Stimulated activated naive CD8-positive, alpha-beta T cell treated with anti-CD3 and anti-CD28 coated beads, Interleukin-15, amount 100 ng/mL, for 72 hours (primary cell): ENCODE results near the gene PARP16.

Source experiments
- ATAC-seq: fragments of 150-1000 bp; cut with Tn5 transposase; 2 replicates; pipeline ENCODE4 v1.10.0; 2021; ENCODE audit warnings: mild to moderate bottlenecking, moderate library complexity
- DNase-seq, 2 donors: peaks; one replicate each; pipeline ENCODE4 v3.0.0; 2021 to 2022
- H3K27ac Mint-ChIP-seq, 2 donors: one replicate each; pipeline ENCODE4 v1.8.0; 2022; ENCODE audit warnings: mild to moderate bottlenecking in 2 of 2, mixed read lengths in 2 of 2, moderate library complexity in 2 of 2
- H3K27me3 Mint-ChIP-seq: one replicate; pipeline ENCODE4 v1.8.0; 2022; ENCODE audit warnings: mixed read lengths
- H3K4me1 Mint-ChIP-seq: one replicate; pipeline ENCODE4 v1.8.0; 2022; ENCODE audit warnings: mild to moderate bottlenecking, mixed read lengths
- H3K4me3 Mint-ChIP-seq, 2 donors: one replicate each; pipeline ENCODE4 v1.8.0; 2022; ENCODE audit warnings: mild to moderate bottlenecking in 2 of 2, mixed read lengths in 2 of 2, moderate library complexity in 1 of 2
- H3K9me3 Mint-ChIP-seq, 2 donors: one replicate each; pipeline ENCODE4 v1.8.0; 2022; ENCODE audit warnings: mixed read lengths in 2 of 2

The PARP16 gene

GRCh38 chr15:65326818-65327217 is 40.1 kb upstream of the PARP16 start:
- Mint-ChIP-seq H3K4me1 (no peaks in the 10 kb centered on the region), H3K27ac (no peak overlapping the region), H3K9me3 (no peaks in the 10 kb centered on the region), H3K27me3 (peaks cover 37% of the 10 kb centered on the region), H3K4me3 (no peak overlapping the region)
- DNase-seq (no peak), ATAC-seq (no peak)

GRCh38 chr15:65326117-65326526 is 39.4 kb upstream of the PARP16 start:
- Mint-ChIP-seq H3K27ac (no peak overlapping the region), H3K4me3 (no peak overlapping the region), H3K27me3 (peaks cover 39% of the 10 kb centered on the region), H3K4me1 (no peaks in the 10 kb centered on the region), H3K9me3 (no peaks in the 10 kb centered on the region)
- ATAC-seq (no peak), DNase-seq (no peak)

GRCh38 chr15:65323071-65323511 is 36.4 kb upstream of the PARP16 start:
- no peak overlapping the region for H3K27ac Mint-ChIP-seq
- DNase-seq (no peak), ATAC-seq (no peak)
- no peaks in the 10 kb centered on the region for H3K9me3 Mint-ChIP-seq
- H3K27me3 Mint-ChIP-seq, result peaks cover 46% of the 10 kb centered on the region
- no peak overlapping the region for H3K4me3 Mint-ChIP-seq
- H3K4me1 Mint-ChIP-seq, result no peaks in the 10 kb centered on the region

- DNase-seq (peak; percentile 79 to 82), ATAC-seq (peak; percentile 99)
- Mint-ChIP-seq H3K9me3 (no peaks in the 10 kb centered on the region), H3K4me3 (no peak overlapping the region), H3K27ac (no peak overlapping the region), H3K27me3 (peaks cover 22% of the 10 kb centered on the region), H3K4me1 (no peaks in the 10 kb centered on the region)
Observed at GRCh38 chr15:65318870-65319356, 32.2 kb upstream of the PARP16 start.

- no peak for DNase-seq
- H3K27me3 Mint-ChIP-seq, result no peaks in the 10 kb centered on the region
- H3K27ac Mint-ChIP-seq, result peak overlapping the region in 1 of 2 donors; percentile 71
- H3K9me3 Mint-ChIP-seq, result no peaks in the 10 kb centered on the region
- no peak overlapping the region for H3K4me3 Mint-ChIP-seq
- no peak for ATAC-seq
- no peaks in the 10 kb centered on the region for H3K4me1 Mint-ChIP-seq
Observed at GRCh38 chr15:65312400-65312916, 25.8 kb upstream of the PARP16 start.

- Mint-ChIP-seq H3K4me1 (no peaks in the 10 kb centered on the region), H3K27me3 (no peaks in the 10 kb centered on the region), H3K27ac (no peak overlapping the region), H3K9me3 (no peaks in the 10 kb centered on the region), H3K4me3 (no peak overlapping the region)
- DNase-seq (no peak), ATAC-seq (no peak)
Observed at GRCh38 chr15:65311760-65312159, 25.1 kb upstream of the PARP16 start.

- no peak for ATAC-seq
- H3K9me3 Mint-ChIP-seq, result no peaks in the 10 kb centered on the region
- no peak overlapping the region for H3K4me3 Mint-ChIP-seq
- no peaks in the 10 kb centered on the region for H3K27me3 Mint-ChIP-seq
- no peak for DNase-seq
- H3K27ac Mint-ChIP-seq, result no peak overlapping the region
- H3K4me1 Mint-ChIP-seq, result peaks cover 8% of the 10 kb centered on the region
Observed at GRCh38 chr15:65310431-65311137, 23.9 kb upstream of the PARP16 start.

- ATAC-seq (no peak), DNase-seq (no peak)
- Mint-ChIP-seq H3K4me1 (peaks cover 14% of the 10 kb centered on the region), H3K27ac (no peak overlapping the region), H3K27me3 (no peaks in the 10 kb centered on the region), H3K4me3 (no peak overlapping the region), H3K9me3 (no peaks in the 10 kb centered on the region)
Observed at GRCh38 chr15:65309882-65310418, 23.3 kb upstream of the PARP16 start.

GRCh38 chr15:65307978-65308377 is 21.3 kb upstream of the PARP16 start:
- no peak overlapping the region for H3K4me3 Mint-ChIP-seq
- no peak for ATAC-seq
- peaks cover 31% of the 10 kb centered on the region for H3K4me1 Mint-ChIP-seq
- no peak for DNase-seq
- H3K27me3 Mint-ChIP-seq, result no peaks in the 10 kb centered on the region
- no peaks in the 10 kb centered on the region for H3K9me3 Mint-ChIP-seq
- no peak overlapping the region for H3K27ac Mint-ChIP-seq

GRCh38 chr15:65306551-65306950 is 19.9 kb upstream of the PARP16 start:
- Mint-ChIP-seq H3K27ac (no peak overlapping the region), H3K4me1 (peaks cover 31% of the 10 kb centered on the region), H3K4me3 (no peak overlapping the region), H3K27me3 (no peaks in the 10 kb centered on the region), H3K9me3 (no peaks in the 10 kb centered on the region)
- DNase-seq (no peak), ATAC-seq (no peak)

GRCh38 chr15:65305776-65306175 is 19.1 kb upstream of the PARP16 start:
- H3K4me3 Mint-ChIP-seq, result peak overlapping the region in 1 of 2 donors; percentile 47
- no peak for ATAC-seq
- no peaks in the 10 kb centered on the region for H3K27me3 Mint-ChIP-seq
- peaks cover 31% of the 10 kb centered on the region for H3K4me1 Mint-ChIP-seq
- peak overlapping the region in 1 of 2 donors; percentile 100 for H3K27ac Mint-ChIP-seq
- DNase-seq, result no peak
- H3K9me3 Mint-ChIP-seq, result no peaks in the 10 kb centered on the region

GRCh38 chr15:65305150-65305758 is 18.6 kb upstream of the PARP16 start:
- Mint-ChIP-seq H3K4me3 (peak overlapping the region; percentile 95 to 96), H3K27me3 (no peaks in the 10 kb centered on the region), H3K9me3 (no peaks in the 10 kb centered on the region), H3K27ac (peak overlapping the region; percentile 100), H3K4me1 (peaks cover 33% of the 10 kb centered on the region)
- no peak for DNase-seq
- ATAC-seq, result peak; percentile 64

- Mint-ChIP-seq H3K27me3 (no peaks in the 10 kb centered on the region), H3K4me1 (peaks cover 38% of the 10 kb centered on the region), H3K4me3 (peak within 1 kb of the TSS; percentile 95 to 96), H3K9me3 (no peaks in the 10 kb centered on the region), H3K27ac (peak within 1 kb of the TSS; percentile 100)
- DNase-seq, result peak; percentile 89 to 92
- peak; percentile 82 for ATAC-seq
Observed at GRCh38 chr15:65304381-65305149, 17.9 kb upstream of the PARP16 start, which contains the start of gene RNU5B-1. TSS of gene RNU5B-1 (plus strand) at chr15:65304677.

- ATAC-seq (no peak), DNase-seq (no peak)
- H3K4me1 Mint-ChIP-seq, result peaks cover 41% of the 10 kb centered on the region
- H3K9me3 Mint-ChIP-seq, result no peaks in the 10 kb centered on the region
- peak overlapping the region; percentile 100 for H3K27ac Mint-ChIP-seq
- H3K27me3 Mint-ChIP-seq, result no peaks in the 10 kb centered on the region
- peak overlapping the region; percentile 95 to 96 for H3K4me3 Mint-ChIP-seq
Observed at GRCh38 chr15:65303687-65304380, 17.2 kb upstream of the PARP16 start.

GRCh38 chr15:65302061-65302460 is 15.4 kb upstream of the PARP16 start:
- Mint-ChIP-seq H3K4me3 (no peak overlapping the region), H3K9me3 (no peaks in the 10 kb centered on the region), H3K27me3 (no peaks in the 10 kb centered on the region), H3K4me1 (peaks cover 58% of the 10 kb centered on the region), H3K27ac (no peak overlapping the region)
- ATAC-seq, result no peak
- DNase-seq, result no peak
